NCI-H82 treated with DMSO at 0.1 percent for 48 hours (cell line): ENCODE measurements around the gene MAST4.

Experiments used
- DNase-seq: peaks from one replicate; lab custom pipeline; 2025; ENCODE audit not compliant: unreplicated experiment; lab: John Stamatoyannopoulos, UW

Gene MAST4

DNA sequence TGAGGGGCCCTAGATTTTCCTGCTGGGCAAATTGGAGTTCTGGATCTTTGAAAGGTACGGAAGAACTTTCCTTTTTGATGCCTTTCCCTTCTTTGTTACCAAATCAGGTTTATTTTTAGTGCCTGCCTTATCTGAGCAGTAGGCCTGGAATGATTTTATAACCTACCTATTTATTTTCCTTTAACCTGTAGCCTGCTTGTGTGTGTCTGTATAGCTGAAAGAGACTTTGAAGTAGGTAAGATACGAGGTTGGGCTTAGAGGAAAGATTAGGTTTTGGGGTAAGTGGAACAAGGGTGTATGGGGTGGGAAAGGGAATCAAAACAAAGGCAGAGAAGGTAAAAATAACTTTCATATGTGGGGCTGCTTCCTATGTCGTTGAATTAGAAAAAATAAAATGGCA lies 389.2 kb downstream of the MAST4 start:
- no peak for DNase-seq

GRCh38 chr5:66986009-66986408 lies 389.8 kb downstream of the MAST4 start:
- DNase-seq: no peak

GRCh38 chr5:66986534-66986933 lies 390.3 kb downstream of the MAST4 start:
- no peak for DNase-seq

DNA sequence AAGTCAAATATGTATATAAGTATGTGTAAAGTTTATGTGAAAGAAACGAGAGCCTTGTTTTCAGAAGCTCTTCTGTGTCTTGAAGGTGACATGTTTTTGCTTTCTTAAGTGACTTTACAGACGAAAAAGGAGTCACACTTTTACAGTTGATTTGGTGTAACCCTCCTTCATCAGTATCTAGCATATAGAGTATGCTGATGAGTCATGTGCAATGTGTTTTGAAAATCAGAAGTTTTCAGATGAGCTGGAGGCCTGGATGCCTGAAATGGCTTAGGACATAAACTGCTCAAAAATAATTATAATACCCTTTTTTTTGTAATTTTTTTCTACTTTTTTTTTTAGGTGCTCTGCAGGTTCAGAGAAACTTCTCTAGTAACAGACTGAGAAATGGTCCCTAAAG lies 390.9 kb downstream of the MAST4 start:
- DNase-seq: no peak

DNA sequence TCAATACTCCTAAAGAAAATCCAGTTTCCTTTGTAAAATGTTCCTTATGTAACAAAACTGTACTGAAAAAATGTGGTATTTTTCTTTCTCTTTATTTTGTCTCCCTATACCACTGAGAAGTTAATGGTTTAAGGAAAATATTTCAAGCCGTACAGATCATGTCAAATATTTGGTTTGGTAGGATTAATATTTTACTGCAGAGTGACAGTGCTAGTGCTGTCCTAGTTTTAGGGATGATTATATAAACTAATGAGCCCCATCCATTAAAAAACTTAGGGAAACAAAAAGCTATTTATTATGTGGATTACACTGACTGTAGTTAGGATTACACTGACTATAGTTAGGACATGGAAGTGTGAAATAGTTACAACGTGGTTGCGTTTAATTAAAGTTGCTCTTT lies 391.3 kb downstream of the MAST4 start:
- DNase-seq: no peak

DNA sequence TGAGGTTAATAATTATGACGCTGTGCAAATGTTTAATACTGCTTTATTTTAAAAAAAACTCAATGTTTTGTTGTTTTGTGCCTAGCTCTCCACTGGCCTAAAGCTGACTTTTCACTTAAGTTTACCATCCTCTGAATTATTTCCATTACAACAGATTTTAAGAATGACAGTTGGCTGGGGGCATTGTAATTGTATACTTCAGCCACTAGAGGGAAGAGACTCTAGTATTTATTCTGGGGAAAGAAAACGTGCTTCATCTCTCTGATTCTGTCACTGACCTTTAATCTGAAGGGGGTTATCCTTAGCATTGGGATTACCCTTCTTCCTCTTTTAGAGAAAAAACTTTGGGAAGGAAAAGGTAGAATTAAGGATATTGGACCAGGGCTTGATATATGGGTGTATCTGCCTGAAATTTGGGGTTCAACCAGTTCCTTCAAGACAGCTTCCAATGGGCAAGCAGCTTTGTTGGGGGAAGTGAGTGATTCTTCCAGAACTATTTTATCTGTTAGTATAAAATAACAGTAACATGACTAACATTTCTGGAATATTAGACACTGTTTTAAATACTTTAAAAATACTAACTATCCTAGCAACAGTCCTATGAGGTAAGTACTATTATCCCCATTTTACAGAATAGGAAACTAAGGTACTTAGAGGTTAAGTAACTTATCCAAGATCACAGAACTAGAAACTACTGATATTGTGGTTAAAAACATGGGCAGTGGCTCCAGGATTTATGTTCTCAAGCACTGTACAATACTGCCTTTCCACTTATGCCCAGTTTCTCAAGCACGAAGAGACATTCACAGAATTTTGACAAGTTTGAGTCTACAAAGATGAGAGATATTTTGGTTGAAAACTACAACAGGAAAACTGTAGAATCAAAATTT lies 392.0 kb downstream of the MAST4 start:
- DNase-seq: peak; percentile 22

DNA sequence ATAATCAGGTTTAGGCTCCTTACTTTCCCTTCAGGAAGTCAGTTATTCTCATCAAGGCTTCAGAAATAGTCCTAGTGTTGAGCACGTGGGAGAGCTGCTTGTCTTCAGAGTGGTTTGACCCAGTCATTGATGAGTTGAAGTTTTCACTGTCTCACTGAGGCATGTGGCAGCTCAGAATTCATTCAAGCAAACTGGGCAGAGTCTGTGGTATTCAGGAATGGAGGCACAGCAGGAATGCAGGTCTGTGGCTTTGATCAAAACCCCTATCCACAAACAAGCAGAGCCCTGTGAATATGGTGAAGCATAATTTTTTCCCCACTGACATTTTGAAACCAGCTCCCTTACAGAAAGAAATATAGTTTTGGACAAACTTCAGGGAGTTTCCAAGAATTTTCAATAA lies 393.1 kb downstream of the MAST4 start:
- no peak for DNase-seq

DNA sequence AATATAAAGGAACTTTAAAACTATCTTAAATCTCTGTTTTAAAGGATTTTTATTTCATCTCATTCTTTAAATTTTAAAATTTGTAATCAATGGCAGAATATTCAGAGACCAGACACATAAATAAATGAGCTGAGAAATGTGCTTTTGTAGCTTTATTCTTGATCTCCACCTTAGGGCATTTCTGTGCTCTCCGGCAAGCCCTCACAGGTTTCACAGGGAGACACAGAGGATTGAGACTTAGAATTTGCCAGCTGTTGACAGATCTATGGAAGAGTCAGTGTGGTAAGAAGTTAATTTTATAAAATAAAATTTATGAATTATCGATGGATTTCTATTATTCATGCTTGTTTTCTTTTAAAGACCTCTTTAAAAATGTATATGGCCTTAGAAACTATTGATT lies 393.6 kb downstream of the MAST4 start:
- DNase-seq: no peak

DNA sequence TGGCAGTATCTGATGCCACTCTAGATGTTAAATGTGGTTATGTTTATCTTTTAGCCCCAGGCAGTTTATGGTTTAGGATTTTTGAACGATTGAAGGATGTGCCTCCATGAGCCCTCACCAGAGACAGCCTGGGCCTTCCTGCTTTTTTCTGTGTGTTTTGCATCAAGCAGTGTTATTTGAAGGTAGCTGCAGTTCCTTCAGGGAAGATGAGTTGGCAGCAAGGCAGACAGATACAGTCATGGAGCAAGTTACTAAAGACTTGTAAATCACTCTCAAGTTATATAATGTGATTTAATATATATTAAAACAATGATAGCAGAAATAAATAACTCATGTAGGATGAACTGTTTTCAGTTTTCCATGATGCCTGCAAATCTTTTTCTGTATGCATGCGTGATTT lies 395.6 kb downstream of the MAST4 start:
- DNase-seq: no peak

- DNase-seq: no peak
These were observed 396.4 kb downstream of the MAST4 start for GRCh38 chr5:66992547-66992946.

- DNase-seq: peak; percentile 53
These were observed 397.3 kb downstream of the MAST4 start for GRCh38 chr5:66993448-66993847.

GRCh38 chr5:66993882-66994281 lies 397.7 kb downstream of the MAST4 start:
- DNase-seq: no peak

GRCh38 chr5:66994790-66995189 lies 398.6 kb downstream of the MAST4 start:
- DNase-seq: no peak

DNA sequence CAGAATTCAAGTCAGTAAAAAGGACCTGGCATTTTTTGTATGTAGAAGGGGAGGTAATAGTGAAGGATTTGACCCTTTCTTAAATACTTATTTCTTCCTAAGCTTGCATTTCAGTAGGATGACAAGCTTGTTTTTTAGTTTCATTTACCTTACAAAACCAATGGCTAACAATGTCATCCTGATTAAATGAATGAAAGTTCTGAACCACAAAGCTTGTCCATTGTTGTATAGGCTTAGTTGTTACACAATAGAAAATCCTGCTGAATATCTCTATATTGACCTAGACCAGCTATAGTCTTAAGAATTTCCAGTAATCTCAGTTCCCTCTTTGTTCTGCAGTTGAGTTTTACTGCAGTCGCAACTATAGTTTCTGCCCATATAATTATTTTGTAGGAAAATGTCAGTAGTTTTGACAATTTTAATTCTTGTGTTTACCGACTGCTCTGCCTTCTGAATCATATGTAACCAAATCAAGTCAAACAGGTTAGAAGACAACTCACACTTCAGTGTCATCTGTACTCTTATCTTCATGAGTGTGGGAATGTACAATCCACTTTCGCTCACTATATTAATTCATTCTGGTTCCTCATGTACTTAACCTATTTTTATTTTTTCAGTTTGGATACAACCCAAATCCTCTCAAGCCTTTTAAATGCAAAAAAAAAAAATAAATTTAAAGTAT lies 404.7 kb downstream of the MAST4 start:
- no peak for DNase-seq

DNA sequence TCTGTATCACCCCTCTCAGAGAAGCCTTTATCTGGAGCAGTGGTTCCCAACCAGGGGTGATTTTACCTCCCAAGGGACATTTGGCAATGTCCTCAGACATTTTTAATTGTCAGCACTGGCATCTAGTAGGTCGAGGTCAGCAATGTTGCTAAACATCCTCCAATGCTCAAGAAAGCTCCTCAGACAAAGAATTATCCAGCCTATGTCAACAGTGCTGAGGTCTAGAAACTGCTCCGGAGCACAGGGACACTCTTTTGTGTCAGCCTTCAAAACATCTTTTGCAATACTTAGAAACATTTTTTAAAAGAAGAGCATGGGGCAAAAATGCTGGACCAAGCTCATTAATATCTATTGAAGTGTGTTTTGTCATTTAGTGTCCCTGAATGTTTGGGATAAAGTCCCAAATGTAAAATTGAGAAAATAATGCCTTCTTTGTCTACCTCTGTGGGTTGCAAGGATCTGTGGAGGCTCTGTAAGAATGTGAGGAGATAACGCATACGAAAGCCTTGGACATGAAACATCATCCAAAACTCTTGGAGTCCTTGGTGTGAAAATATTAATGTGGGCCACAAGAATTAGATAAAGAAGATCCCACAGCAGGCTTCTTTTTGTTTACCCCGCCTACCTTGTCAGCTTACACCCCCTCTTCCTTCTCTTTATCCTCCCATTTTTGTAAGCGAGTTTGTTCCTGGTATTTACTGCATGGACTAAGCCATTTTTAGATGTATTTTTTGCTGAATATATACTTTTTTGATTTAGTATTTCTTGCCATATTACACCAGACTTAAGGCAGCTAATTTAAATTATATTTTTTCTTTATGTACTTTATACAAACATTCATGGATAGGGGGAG lies 406.9 kb downstream of the MAST4 start:
- DNase-seq: no peak

DNA sequence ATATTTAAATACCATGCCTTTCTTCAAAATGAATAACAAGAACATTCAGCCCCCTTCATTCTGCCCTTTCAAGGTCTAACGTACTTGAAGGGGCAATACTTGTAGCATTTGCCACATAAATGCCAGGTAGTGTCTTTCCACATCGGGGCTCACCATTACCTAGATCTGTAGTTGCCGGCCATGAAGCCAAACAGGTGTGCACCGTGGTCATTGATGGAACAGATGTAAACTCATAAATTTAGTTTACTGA lies 407.4 kb downstream of the MAST4 start:
- DNase-seq: no peak

DNA sequence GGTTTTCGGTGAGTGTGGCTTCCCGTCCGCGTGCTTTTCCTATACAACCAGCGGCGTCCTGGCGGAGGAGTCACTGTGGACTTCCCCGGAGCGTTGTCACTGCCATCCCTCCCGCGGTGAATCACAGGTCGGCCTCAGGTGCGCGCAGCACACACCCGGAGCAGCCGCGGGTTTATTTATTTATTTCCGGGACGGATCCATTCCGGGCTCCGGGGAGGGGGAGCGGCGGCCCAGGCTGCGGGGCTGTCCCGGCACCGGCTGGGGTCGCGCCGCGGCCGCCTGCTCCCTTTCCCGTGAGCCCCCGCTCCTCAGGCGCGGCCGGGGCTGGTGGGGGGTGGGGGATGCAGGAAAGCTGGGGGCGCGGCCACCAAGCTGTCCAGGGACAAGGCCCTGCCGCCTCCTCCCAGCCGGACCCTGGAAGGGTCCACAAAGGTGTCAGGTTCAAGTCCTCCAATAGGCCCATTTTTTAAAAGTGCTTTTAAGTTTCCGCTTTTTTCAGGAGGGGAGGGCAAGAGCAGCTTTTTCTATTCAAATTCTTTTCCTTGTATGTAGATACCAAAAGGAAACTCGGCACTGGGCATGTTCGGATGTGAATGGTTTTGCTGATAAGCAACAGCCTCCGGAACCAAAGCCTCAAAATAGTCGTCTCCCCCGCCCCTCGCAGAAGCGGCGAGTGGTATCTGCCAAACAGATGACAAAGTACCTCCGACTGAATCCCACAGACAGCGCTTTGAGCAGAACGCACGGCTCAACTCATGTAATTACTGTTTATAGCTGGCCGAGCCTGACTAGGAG lies 407.9 kb downstream of the MAST4 start:
- peak; percentile 43 for DNase-seq

- DNase-seq: no peak
These were observed 408.6 kb downstream of the MAST4 start for GRCh38 chr5:67004730-67005350.

- no peak for DNase-seq
These were observed 409.7 kb downstream of the MAST4 start for GRCh38 chr5:67005737-67006499.

DNA sequence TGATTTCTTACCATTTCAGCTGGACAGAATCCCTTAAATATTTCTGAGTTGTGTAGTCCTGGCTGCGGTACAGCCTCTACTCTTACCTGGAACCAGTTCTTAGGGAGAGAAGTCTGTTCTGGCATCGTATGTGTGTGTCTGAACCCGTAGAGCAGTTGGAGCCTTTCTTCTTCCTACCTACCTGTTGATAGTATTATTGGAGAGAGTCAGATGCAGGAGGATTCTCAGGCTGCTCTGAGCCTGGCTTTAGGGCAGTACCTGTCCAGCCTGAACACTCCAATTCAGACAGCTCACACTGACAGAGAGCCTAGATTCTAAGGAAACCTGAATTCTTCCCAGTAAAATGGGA lies 410.3 kb downstream of the MAST4 start:
- no peak for DNase-seq
